Choroid plexus epithelial cell (primary cell): ENCODE data around the gene ITM2C.

Experiments used
- DNase-seq: peaks from one replicate; pipeline ENCODE4 v3.0.0-alpha.2; 2010; ENCODE audit warnings: low read depth
- H3K4me3 ChIP-seq: 2 replicates; pipeline ENCODE4 v1.5.1; 2011; ENCODE audit warnings: low read depth, mild to moderate bottlenecking, control low read depth, low read length, moderate library complexity
- TF ChIP-seq, protein P1 (sequence below): conservative IDR thresholded peaks from 2 replicates; pipeline ENCODE4 v1.5.1; 2011; ENCODE audit warnings: low read depth, mild to moderate bottlenecking, control low read depth, inconsistent platforms, low read length, moderate library complexity

ITM2C gene, protein sequence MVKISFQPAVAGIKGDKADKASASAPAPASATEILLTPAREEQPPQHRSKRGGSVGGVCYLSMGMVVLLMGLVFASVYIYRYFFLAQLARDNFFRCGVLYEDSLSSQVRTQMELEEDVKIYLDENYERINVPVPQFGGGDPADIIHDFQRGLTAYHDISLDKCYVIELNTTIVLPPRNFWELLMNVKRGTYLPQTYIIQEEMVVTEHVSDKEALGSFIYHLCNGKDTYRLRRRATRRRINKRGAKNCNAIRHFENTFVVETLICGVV

DNA sequence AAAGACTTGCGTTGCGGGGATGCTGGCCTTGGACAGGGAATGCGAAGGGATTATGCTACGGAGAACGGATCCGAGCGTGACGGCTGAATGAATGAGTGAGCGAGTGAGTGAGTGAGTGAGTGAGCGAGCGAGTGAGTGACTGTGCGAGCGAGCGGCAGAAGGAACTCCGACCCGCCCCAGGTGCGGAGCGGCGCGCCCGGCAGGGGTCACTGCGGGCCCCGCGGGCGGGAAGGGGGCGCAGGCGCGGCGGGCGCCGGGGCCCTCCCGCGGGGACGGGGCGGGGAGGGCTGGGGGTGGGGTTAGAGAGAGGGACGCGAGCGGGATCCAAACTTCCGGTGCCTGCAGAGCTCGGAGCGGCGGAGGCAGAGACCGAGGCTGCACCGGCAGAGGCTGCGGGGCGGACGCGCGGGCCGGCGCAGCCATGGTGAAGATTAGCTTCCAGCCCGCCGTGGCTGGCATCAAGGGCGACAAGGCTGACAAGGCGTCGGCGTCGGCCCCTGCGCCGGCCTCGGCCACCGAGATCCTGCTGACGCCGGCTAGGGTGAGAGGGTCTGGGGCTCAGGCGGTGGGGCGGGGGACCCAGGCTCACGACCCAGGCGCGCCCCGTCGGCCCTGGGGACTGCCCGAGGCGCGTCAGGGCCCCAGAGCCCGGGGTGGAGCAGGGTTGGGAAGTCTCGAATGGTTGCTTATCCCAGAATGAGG is at the start of gene ITM2C:
ITM2C (plus strand) TSS at position 338 of the 702 bp plus-strand sequence; CDS start at position 422, 84 bp downstream.
- peak within 1 kb of the TSS; percentile 77 for H3K4me3 ChIP-seq
- TF ChIP-seq, protein P1, sequence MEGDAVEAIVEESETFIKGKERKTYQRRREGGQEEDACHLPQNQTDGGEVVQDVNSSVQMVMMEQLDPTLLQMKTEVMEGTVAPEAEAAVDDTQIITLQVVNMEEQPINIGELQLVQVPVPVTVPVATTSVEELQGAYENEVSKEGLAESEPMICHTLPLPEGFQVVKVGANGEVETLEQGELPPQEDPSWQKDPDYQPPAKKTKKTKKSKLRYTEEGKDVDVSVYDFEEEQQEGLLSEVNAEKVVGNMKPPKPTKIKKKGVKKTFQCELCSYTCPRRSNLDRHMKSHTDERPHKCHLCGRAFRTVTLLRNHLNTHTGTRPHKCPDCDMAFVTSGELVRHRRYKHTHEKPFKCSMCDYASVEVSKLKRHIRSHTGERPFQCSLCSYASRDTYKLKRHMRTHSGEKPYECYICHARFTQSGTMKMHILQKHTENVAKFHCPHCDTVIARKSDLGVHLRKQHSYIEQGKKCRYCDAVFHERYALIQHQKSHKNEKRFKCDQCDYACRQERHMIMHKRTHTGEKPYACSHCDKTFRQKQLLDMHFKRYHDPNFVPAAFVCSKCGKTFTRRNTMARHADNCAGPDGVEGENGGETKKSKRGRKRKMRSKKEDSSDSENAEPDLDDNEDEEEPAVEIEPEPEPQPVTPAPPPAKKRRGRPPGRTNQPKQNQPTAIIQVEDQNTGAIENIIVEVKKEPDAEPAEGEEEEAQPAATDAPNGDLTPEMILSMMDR: no peak
- DNase-seq: peak; percentile 53

DNA sequence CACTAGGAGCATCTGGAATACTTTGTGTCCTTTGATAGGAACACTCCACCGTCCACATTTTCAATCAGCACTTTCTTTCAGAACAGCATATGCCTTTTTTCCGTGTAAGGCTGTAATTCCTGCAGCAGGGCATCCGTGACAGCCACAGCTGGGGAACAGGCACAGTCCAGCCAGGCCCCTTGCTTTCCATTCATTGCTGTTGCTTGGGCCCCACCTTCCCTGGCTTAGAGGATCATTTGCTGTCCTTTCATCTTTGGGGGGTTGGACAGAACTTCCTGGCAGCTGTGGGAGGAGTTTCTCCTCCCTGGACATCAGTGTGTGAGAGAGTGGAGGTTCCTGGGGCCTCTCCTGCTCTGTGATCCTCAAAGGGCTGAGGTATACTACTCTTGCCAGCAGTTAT is 49.7 kb upstream of the ITM2C start:
- TF ChIP-seq, protein P1: no peak

DNA sequence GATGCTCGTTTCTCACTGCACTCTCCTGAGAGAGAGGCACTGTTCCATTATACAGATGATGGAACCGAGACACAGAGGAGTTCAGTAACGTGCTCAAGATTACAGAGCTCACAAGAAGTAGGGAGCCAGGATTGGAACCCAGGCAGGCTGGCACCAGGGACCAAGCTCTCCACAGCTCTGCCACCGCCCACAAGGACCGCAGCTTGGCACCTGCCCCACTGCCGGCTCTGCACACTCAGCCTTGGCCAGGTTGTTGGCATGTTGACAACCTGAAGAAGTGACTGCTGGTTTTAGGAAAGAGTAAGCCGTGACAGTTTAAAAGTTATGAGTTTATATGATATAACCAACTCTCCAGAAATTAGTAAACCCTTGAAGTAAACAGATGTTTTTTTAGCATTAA is 48.0 kb upstream of the ITM2C start:
- TF ChIP-seq, protein P1: no peak
- H3K4me3 ChIP-seq: no peak overlapping the region
- no peak for DNase-seq

More for the DNA sequence above, 49.7 kb upstream of the ITM2C start:
- no peak for DNase-seq
- H3K4me3 ChIP-seq: no peak overlapping the region

DNA sequence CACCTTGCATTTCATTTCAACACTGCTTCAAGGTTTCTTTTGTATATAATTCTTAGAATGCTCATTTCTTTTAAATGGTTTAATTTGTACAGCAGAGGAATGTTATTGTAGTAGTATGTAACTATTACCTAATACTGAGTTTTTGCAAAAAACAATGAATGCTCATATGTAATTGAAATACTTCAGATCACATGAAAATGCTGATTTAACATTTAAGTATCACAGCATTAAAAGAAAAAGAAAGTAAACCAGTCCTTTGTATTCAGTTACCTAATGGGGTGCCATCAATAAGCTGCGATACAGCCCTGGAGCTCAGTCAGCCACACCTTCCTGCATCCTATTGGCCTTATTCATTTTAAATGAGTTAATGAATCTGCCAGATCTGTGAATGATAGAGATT is 45.3 kb upstream of the ITM2C start:
- TF ChIP-seq, protein P1: no peak
- DNase-seq: no peak
- no peak overlapping the region for H3K4me3 ChIP-seq

DNA sequence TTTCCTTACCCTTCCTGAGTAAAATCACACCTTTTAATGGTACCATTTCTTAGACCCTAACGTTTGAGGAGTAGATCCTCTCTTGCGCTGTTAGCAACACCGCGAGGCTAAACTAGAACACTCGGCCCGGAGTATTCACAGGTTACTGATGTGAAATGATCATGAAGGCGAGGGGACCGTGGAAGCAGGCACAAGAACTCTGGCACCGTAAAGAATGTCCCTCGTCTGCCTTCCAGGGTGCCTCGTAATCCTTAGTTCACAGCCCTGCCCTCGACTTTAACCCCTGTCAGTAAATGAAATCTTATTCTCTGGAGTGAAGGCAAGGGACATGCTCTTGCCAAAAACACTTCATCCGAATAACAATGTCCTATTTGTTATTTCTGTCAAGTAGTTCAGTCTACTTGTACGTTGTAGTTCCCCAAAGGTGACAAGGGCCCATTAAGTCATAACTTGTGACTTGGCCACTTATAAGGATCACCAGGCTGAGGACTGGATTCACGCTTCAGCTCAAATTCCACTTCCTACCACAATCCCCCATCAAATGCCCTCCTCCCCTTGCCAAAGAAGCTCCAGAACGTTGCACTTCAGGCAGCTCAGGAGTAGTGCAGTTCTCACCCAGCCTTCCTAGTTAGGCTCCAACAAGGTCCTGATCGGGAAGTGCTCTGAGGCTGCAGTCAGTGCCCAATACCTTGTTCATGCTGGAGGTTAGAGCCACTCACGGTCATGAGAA is 43.3 kb upstream of the ITM2C start:
- no peak for DNase-seq
- TF ChIP-seq, protein P1: no peak
- no peak overlapping the region for H3K4me3 ChIP-seq

DNA sequence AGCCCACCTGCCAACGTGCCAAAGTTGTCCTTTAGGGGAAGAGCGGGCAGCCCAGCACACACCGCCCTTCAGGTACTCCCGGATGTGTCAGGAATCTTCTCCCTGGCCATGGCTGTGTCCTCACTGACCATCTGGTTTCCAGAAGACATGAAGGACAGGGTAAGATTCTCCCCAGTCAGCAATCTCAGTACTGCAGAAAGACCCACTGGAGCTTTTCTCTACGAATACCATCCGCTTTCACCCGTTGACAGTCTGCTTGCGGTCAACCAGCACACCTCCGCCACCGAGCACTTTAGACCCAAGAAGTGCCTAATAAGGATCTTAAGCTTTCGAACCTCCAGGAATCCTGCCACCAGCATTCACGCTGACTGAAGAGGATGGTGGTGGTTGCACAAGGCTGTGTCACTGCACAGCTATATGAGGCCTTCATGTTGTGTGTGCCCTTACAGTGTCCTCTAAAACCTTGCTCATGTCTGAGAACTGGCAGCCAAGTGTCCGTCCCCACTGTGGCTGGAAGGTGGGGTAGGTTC is 42.7 kb upstream of the ITM2C start:
- no peak overlapping the region for H3K4me3 ChIP-seq
- no peak for DNase-seq
- TF ChIP-seq, protein P1: no peak
